Testis (tissue), 3 donors: ENCODE results near the gene ZNF487. TPM values are rescaled to one million over a fixed set of nuclear protein-coding genes. Genes with fewer than 3 reads are reported as not detected.

Experiments used
- DNase-seq: peaks from one replicate; pipeline ENCODE4 v3.0.0-alpha.2; 2019
- H3K27ac ChIP-seq, 2 donors: fragments of 200-600 bp; sonication (generic); one replicate each; pipeline ENCODE4 v1.5.1; 2019
- H3K27me3 ChIP-seq: fragments of 200-600 bp; sonication (generic); one replicate; pipeline ENCODE4 v1.5.1; 2019
- H3K36me3 ChIP-seq: fragments of 200-600 bp; sonication (generic); one replicate; pipeline ENCODE4 v1.5.1; 2017; ENCODE audit warnings: low read depth; ENCODE audit errors: missing control alignments
- H3K4me1 ChIP-seq: fragments of 200-600 bp; sonication (generic); one replicate; pipeline ENCODE4 v1.5.1; 2019
- H3K4me3 ChIP-seq, 2 donors: fragments of 200-600 bp; sonication (generic); one replicate each; pipeline ENCODE4 v1.5.1; 2017 to 2019
- H3K9me3 ChIP-seq: fragments of 200-600 bp; sonication (generic); one replicate; pipeline ENCODE4 v1.5.1; 2017
- POLR2A ChIP-seq: fragments of 450-650 bp; IDR thresholded peaks from one replicate; pipeline ENCODE4 v1.6.1; 2017; ENCODE audit warnings: antibody characterized with exemption, mild to moderate bottlenecking, moderate library complexity
- WGBS, 2 donors: methylation state at CpG; one replicate each; pipeline ENCODE4 v1.1.5; 2018; 5-methylcytosine and 5-hydroxymethylcytosine counted together
- intact Hi-C: fragments of 100-400 bp; cut with DNase I; formaldehyde crosslinking; loops from one replicate; pipeline ENCODE4 v1.15.1; 2023; ENCODE audit warnings: low total_unique reads
- polyA plus RNA-seq: library from polyadenylated mRNA; stranded (reverse); fragments of 350-450 nt; fragmentation: Illumina TruSeq; extraction: RNeasy Lipid Tissue Mini Kit (QIAGEN cat#74804); gene quantifications from one replicate; pipeline ENCODE4 v1.2.3, GENCODE V29; 2014; ENCODE audit warnings: low read depth, low replicate concordance; ENCODE audit not compliant: insufficient read depth
- total RNA-seq, 2 donors: library from RNA; depleted of rRNA; stranded (reverse); fragments of >200 nt; gene quantifications; one replicate each; pipeline ENCODE4 v1.2.3, GENCODE V29; 2016
- TF ChIP-seq, protein P1 (sequence below), 3 experiments: fragments of 450-650 bp in 2 of 3; fragments of 200-600 bp in 1 of 3; sonication (generic) in 1 of 3; IDR thresholded peaks; one replicate each; pipeline ENCODE4 v1.5.1; 2016 to 2019; ENCODE audit warnings: antibody characterized with exemption in 3 of 3, mild to moderate bottlenecking in 2 of 3, moderate library complexity in 1 of 3

ZNF487 gene
- total and polyA plus RNA-seq, 3 donors from 2014 or later = 22.8 to 46.2 (median 43.1) TPM

DNA sequence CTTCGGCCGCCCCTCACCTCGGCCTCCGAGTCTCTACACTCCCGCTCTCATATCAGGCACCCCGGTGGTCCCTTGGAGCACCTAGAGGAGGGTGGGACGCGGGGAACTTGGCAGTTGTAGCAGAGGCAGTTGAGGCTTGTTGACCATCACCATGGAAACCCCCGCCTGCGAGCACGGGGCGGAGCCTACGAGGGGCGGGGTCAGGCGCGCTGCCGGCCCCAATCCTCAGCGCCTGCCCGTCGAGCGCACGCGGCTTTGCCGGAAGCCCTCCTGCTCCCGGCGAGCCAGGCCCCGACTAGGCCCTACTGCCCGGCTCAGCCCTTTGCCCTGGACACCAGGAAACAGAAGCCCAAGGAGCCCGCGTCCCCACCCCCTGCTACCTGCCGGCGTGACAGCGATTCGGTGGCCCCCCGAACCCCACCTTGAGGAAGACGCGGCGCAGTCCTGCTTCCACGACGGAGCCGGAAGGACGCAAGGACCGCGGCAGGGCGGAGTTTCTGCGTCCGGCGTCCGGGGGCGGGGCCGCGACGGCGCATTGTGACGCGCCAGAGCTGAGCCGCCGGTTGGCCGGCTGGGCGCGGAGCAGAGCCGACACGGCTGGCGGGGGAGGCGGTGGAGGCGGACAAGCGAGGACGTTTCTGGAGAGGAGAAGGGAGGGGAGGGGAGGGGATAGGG is 28.1 kb upstream of the ZNF487 start, which contains the start of gene HNRNPF:
TSS of gene HNRNPF (minus strand) at position 477 of the 675 bp plus-strand sequence. CDS start 21,302 bp downstream, outside the sequence.
- intact Hi-C loops = no loop called here
- 0 to 1% methylated on average over 19 to 64 of the region's 68 CpGs for WGBS, 2 donors
- Histone ChIP-seq H3K4me1 (peaks cover 13% of the 10 kb centered on the region), H3K4me3 (peak within 1 kb of the TSS; percentile 82 to 95), H3K36me3 (no peaks in the 10 kb centered on the region), H3K27me3 (no peaks in the 10 kb centered on the region), H3K27ac (peak within 1 kb of the TSS; percentile 97 to 100), H3K9me3 (no peaks in the 10 kb centered on the region)
- DNase-seq = peak; percentile 94
- TF ChIP-seq, protein P1, sequence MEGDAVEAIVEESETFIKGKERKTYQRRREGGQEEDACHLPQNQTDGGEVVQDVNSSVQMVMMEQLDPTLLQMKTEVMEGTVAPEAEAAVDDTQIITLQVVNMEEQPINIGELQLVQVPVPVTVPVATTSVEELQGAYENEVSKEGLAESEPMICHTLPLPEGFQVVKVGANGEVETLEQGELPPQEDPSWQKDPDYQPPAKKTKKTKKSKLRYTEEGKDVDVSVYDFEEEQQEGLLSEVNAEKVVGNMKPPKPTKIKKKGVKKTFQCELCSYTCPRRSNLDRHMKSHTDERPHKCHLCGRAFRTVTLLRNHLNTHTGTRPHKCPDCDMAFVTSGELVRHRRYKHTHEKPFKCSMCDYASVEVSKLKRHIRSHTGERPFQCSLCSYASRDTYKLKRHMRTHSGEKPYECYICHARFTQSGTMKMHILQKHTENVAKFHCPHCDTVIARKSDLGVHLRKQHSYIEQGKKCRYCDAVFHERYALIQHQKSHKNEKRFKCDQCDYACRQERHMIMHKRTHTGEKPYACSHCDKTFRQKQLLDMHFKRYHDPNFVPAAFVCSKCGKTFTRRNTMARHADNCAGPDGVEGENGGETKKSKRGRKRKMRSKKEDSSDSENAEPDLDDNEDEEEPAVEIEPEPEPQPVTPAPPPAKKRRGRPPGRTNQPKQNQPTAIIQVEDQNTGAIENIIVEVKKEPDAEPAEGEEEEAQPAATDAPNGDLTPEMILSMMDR (IDR thresholded peaks at IDR 0.05) = no peak
- TF ChIP-seq POLR2A = peak; percentile 79

DNA sequence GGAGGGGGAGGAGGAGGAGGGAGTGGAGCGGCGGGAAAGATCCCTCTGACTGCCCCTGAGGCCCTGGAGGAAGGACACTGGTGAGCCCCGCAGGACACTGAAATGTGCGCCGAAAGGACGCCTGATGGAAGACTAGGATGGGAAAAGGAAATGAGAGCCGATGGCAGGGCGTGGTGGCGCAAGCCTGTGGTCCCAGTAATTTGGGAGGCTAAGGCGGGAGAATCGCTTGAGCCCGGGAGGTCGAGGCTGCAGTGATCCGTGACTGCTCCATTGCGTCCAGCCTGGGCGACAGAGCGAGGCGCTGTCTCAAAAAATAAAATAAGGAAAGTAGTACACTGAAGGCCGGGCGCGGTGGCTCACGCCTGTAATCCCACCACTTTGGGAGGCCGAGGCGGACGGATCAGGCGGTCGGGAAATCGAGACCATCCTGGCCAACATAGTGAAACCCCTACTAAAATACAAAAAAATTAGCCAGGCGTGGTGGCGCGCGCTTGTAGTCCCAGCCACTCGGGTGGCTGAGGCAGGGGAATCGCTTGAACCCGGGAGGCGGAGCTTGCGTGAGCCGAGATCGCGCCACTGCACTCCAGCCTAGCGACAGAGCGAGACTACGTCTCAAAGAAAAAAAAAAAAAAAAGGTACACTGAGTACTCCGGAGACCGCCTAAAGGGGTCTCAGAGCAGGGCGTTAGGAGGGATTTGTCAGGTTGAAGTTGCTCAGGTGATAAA is 27.4 kb upstream of the ZNF487 start:
- 9 to 11% methylated on average over 45 to 46 of the region's 46 CpGs for WGBS, 2 donors
- intact Hi-C loops = no loop called here
- peaks cover 13% of the 10 kb centered on the region for H3K4me1 ChIP-seq
- H3K9me3 ChIP-seq = no peaks in the 10 kb centered on the region
- peak overlapping the region; percentile 97 to 100 for H3K27ac ChIP-seq
- no peaks in the 10 kb centered on the region for H3K27me3 ChIP-seq
- no peaks in the 10 kb centered on the region for H3K36me3 ChIP-seq
- peak overlapping the region; percentile 82 to 95 for H3K4me3 ChIP-seq
- DNase-seq = peak; percentile 43
- no peak for TF ChIP-seq POLR2A
- TF ChIP-seq, protein P1 (IDR thresholded peaks at IDR 0.05) = no peak

DNA sequence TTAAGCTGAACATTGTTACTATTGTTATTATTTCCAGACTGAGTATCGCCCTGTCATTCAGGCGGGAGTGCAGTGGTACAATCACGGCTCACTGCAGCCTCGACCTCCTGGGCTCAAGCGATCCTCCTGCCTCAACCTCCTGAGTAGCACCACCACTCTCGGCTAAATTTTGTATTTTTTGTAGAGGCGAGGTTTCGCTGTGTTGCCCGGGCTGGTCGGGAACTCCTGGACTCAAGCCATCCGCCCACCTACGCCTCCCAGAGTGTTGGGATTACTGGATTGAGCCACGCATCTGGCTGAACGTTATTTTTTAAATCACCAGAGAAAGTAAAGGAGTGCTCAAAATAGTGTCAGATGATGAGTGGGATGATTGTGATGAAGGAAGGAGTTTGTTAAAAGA is 26.6 kb upstream of the ZNF487 start:
- no peaks in the 10 kb centered on the region for H3K9me3 ChIP-seq
- no peak overlapping the region for H3K27ac ChIP-seq
- TF ChIP-seq, protein P1 (IDR thresholded peaks at IDR 0.05) = no peak
- TF ChIP-seq POLR2A = no peak
- no peak for DNase-seq
- peak overlapping the region; percentile 82 to 95 for H3K4me3 ChIP-seq
- H3K4me1 ChIP-seq = peaks cover 12% of the 10 kb centered on the region
- 38 to 68% methylated on average over 11 to 14 of the region's 14 CpGs for WGBS, 2 donors
- intact Hi-C loops = no loop called here
- H3K27me3 ChIP-seq = no peaks in the 10 kb centered on the region
- H3K36me3 ChIP-seq = no peaks in the 10 kb centered on the region

DNA sequence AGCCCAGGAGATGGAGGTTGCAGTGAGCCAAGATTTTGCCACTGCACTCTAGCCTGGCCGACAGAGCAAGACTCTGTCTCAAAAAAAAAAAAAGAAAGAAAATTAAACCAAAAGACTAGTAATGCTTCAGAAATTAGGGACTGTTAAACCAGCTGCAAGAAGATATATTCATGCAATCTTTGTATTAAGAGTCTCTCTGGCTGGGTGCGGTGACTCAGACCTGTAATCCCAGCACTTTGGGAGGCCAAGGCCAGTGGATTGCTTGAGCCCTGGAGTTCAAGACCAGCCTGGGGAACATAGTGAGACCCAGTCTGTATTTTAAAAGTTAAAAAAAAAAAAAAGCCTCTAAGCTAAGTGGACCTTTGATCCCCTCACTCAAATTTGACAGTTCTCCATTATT is 25.4 kb upstream of the ZNF487 start:
- no peaks in the 10 kb centered on the region for H3K36me3 ChIP-seq
- H3K27me3 ChIP-seq = no peaks in the 10 kb centered on the region
- H3K4me3 ChIP-seq = no peak overlapping the region
- DNase-seq = no peak
- no peaks in the 10 kb centered on the region for H3K9me3 ChIP-seq
- no peaks in the 10 kb centered on the region for H3K4me1 ChIP-seq
- TF ChIP-seq POLR2A = no peak
- TF ChIP-seq, protein P1 (IDR thresholded peaks at IDR 0.05) = no peak
- intact Hi-C loops = no loop called here
- WGBS, 2 donors = 72 to 77% methylated on average over 2 of the region's 2 CpGs
- no peak overlapping the region for H3K27ac ChIP-seq
